Hepatocyte (in vitro differentiated cells): ENCODE data around the gene IZUMO1. TPM values are rescaled to one million over a fixed set of nuclear protein-coding genes. Genes with fewer than 3 reads are reported as not detected.
"Not testable (repeated sequence)": the region's sequence is repeated elsewhere in the genome, so short reads cannot be mapped to it uniquely, and the experiment has no call there.

Experiments used
- DNase-seq: peaks from one replicate; pipeline ENCODE4 v3.0.0-alpha.2; 2016; ENCODE audit warnings: low spot score
- H2AFZ ChIP-seq: fragments of 200-600 bp; sonication (generic); 2 replicates; pipeline ENCODE4 v1.6.0; 2016; ENCODE audit warnings: antibody characterized with exemption, mild to moderate bottlenecking
- H3K27ac ChIP-seq: fragments of 200-600 bp; sonication (generic); 2 replicates; pipeline ENCODE4 v1.5.1; 2016; ENCODE audit warnings: mild to moderate bottlenecking
- H3K27me3 ChIP-seq: fragments of 200-600 bp; sonication (generic); 2 replicates; pipeline ENCODE4 v1.6.1; 2016
- H3K36me3 ChIP-seq: fragments of 200-600 bp; sonication (generic); replicated peaks from 2 replicates; pipeline ENCODE4 v1.5.1; 2016; ENCODE audit warnings: low read depth; ENCODE audit not compliant: insufficient read depth
- H3K4me1 ChIP-seq: fragments of 200-600 bp; sonication (generic); 2 replicates; pipeline ENCODE4 v1.5.1; 2016; ENCODE audit warnings: mild to moderate bottlenecking, moderate library complexity; ENCODE audit not compliant: insufficient read depth
- H3K4me2 ChIP-seq: fragments of 200-600 bp; sonication (generic); 2 replicates; pipeline ENCODE4 v1.6.0; 2016
- H3K4me3 ChIP-seq: fragments of 200-600 bp; sonication (generic); 2 replicates; pipeline ENCODE4 v1.5.1; 2016; ENCODE audit warnings: mild to moderate bottlenecking
- H3K79me2 ChIP-seq: fragments of 200-600 bp; sonication (generic); 2 replicates; pipeline ENCODE4 v1.6.0; 2017; ENCODE audit warnings: mild to moderate bottlenecking
- H3K9me2 ChIP-seq: fragments of 200-600 bp; sonication (generic); replicated peaks from 2 replicates; pipeline ENCODE4 v1.6.0; 2017; ENCODE audit warnings: mild to moderate bottlenecking; ENCODE audit not compliant: insufficient read depth
- H3K9me3 ChIP-seq: fragments of 200-600 bp; sonication (generic); 2 replicates; pipeline ENCODE4 v1.5.1; 2016; ENCODE audit warnings: low read depth, mild to moderate bottlenecking
- H4K20me1 ChIP-seq: fragments of 200-600 bp; sonication (generic); 2 replicates; pipeline ENCODE4 v1.6.0; 2016; ENCODE audit warnings: mild to moderate bottlenecking; ENCODE audit not compliant: insufficient read depth, poor library complexity, severe bottlenecking
- CTCF ChIP-seq: fragments of 200-600 bp; sonication (generic); IDR thresholded peaks from 2 replicates; pipeline ENCODE4 v1.5.1; 2016; ENCODE audit warnings: antibody characterized with exemption, mild to moderate bottlenecking; ENCODE audit not compliant: poor library complexity
- EZH2 ChIP-seq: fragments of 200-600 bp; sonication (generic); IDR thresholded peaks from 2 replicates; pipeline ENCODE4 v1.6.1; 2016; ENCODE audit warnings: antibody characterized with exemption, mild to moderate bottlenecking, borderline replicate concordance
- EZH2phosphoT487 ChIP-seq: fragments of 200-600 bp; sonication (generic); IDR thresholded peaks from one replicate; pipeline ENCODE4 v1.6.1; 2018; ENCODE audit warnings: antibody characterized with exemption, mild to moderate bottlenecking, low read depth, moderate library complexity; ENCODE audit not compliant: unreplicated experiment, severe bottlenecking
- WGBS: methylation state at CpG from one replicate; pipeline ENCODE4 v1.1.6; 2016; ENCODE audit warnings: low lambda C conversion rate; ENCODE audit errors: missing lambda C conversion rate; 5-methylcytosine and 5-hydroxymethylcytosine counted together
- polyA plus RNA-seq: library from polyadenylated mRNA; unstranded; fragments of >200 nt; fragmentation: Nextera tagmentation; extraction: Ambion mirVana; gene quantifications from 2 replicates; pipeline ENCODE4 v1.2.1, GENCODE V29; 2016
- total RNA-seq: library from RNA; depleted of rRNA; stranded (reverse); fragments of >200 nt; gene quantifications from 2 replicates; pipeline ENCODE4 v1.2.3, GENCODE V29; 2014

IZUMO1 gene
- total and polyA plus RNA-seq, 2 experiments from 2014 or later = 0.52 to 0.57 TPM

GRCh38 chr19:48720251-48720612, 26.5 kb downstream of the IZUMO1 start:
- WGBS = 29% methylated on average over 9 of the region's 12 CpGs
- H3K4me2 ChIP-seq = peak overlapping the region; percentile 68
- H3K4me3 ChIP-seq = no peak overlapping the region
- no peaks in the 10 kb centered on the region for H3K9me2 ChIP-seq
- no peak for DNase-seq
- H3K4me1 ChIP-seq = peaks cover 15% of the 10 kb centered on the region
- no peaks in the 10 kb centered on the region for H3K9me3 ChIP-seq
- H3K27ac ChIP-seq = peak overlapping the region; percentile 10
- no peaks in the 10 kb centered on the region for H3K27me3 ChIP-seq
- peaks cover 6% of the 10 kb centered on the region for H3K79me2 ChIP-seq
- H2AFZ ChIP-seq = no peak overlapping the region
- no peaks in the 10 kb centered on the region for H3K36me3 ChIP-seq
- no peaks in the 10 kb centered on the region for H4K20me1 ChIP-seq
- TF ChIP-seq EZH2 (no peak), CTCF (no peak), EZH2phosphoT487 (no peak)

DNA sequence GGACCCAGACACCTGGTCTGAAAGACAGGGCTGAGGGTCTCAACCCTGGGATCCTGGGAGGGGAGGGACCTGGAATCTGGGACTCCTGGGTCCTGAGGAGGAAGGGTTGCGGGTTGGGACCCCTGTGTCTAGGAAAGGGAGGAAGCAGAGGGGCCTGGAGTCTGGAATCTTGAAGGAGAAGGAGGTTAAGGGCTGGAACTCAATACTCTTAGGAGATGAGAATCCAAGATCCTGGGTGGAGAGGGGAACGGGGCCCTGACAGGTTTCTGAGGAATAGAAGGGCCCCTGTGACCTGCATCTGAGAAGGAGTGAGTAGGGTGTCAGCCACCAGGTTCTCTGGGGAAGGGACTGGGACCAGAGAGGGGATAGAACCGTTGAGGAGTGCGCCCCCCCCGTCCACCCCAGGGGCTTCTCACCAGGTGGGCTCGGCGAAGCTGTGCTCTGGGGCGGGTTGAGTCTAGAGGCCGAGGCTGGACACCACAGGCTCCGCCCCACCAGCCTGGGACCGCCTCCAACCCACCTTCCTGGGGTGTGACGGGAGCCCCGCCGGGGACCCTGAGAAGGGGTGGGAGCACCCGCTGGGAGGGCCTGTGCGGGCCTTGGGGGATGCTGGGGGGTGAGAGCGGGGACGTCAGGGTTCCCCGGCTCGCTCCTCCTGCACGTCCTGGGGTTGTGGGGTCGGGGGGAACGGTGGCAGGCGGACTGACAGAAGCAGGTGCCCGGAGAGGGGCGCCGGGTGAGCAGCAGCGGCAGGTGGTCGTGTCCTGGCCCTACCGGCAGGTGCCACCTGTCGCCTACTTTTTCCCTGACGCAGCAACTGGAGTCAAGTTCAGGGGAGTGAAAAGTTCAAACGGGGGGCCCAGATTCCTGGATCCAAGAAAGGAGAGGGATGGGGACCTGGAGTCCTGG, 27.2 kb downstream of the IZUMO1 start, which contains the start of gene MAMSTR:
Gene MAMSTR (minus strand): TSS at position 463 of the 909 bp plus-strand sequence. CDS start 694 bp downstream, outside the sequence.
- Histone ChIP-seq H3K79me2 (peaks cover 9% of the 10 kb centered on the region), H3K36me3 (no peaks in the 10 kb centered on the region), H3K4me1 (peaks cover 18% of the 10 kb centered on the region), H3K9me3 (no peaks in the 10 kb centered on the region), H4K20me1 (no peaks in the 10 kb centered on the region), H3K9me2 (no peaks in the 10 kb centered on the region), H3K4me2 (peak within 1 kb of the TSS; percentile 68), H3K27me3 (no peaks in the 10 kb centered on the region), H3K27ac (peak within 1 kb of the TSS; percentile 10), H2AFZ (no peak within 1 kb of the TSS), H3K4me3 (no peak within 1 kb of the TSS)
- DNase-seq = no peak
- no peak for TF ChIP-seq EZH2
- no peak for TF ChIP-seq EZH2phosphoT487
- TF ChIP-seq CTCF = no peak
- 94% methylated on average over 26 of the region's 33 CpGs for WGBS

DNA sequence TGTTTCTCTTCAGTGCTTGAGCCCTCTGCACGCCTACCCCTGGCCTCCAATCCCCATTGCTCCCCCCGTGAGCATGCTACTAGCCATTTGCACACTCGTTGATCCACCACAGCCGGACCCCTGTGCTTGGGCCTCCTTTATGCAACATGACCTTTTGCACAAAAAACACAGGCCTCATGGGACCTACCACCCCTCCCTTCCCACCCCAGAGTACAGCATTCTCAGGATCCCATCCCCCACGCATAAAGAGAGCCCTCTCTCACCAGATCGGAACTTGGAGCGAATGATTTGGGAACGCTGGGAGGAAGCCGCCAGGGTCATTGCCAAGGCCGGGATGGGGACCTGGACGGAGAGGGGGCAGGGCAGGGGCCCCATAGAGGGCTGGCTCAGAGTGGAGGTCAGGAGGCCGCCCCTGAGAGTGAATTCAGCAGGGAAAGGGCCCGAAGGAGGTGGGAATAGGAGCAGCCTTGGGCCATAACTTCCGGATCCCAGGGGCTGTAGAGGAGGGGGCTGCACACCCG, 27.9 kb downstream of the IZUMO1 start:
- H3K4me2 ChIP-seq = no peak overlapping the region
- H3K4me1 ChIP-seq = peaks cover 18% of the 10 kb centered on the region
- H3K9me2 ChIP-seq = no peaks in the 10 kb centered on the region
- H4K20me1 ChIP-seq = no peaks in the 10 kb centered on the region
- no peak overlapping the region for H3K27ac ChIP-seq
- no peak overlapping the region for H3K4me3 ChIP-seq
- WGBS = 71% methylated on average over 15 of the region's 15 CpGs
- no peak overlapping the region for H2AFZ ChIP-seq
- TF ChIP-seq CTCF (no peak), EZH2 (no peak), EZH2phosphoT487 (no peak)
- DNase-seq = no peak
- H3K9me3 ChIP-seq = no peaks in the 10 kb centered on the region
- H3K79me2 ChIP-seq = peaks cover 9% of the 10 kb centered on the region
- H3K36me3 ChIP-seq = no peaks in the 10 kb centered on the region
- H3K27me3 ChIP-seq = no peaks in the 10 kb centered on the region

DNA sequence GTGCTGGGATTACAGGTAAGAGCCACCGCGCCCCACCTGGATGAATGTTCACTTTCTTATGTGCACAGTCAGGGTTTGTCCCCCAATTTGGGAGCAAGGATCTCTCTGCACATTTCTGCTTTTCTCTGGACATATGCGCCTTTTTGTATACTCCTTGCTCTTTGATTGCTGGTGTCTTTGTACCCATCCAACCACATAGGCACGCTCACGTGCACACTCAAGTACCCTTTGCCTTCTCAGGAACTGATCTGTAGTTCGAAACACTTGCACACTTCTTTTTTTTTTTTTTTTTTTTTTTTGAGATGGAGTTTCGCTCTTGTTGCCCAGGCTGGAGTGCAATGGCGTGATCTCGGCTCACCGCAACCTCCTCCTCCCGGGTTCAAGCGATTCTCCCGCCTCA, 28.6 kb downstream of the IZUMO1 start:
- not testable (repeated sequence) for H3K9me3 ChIP-seq, DNase-seq, H3K4me2 ChIP-seq, H3K4me3 ChIP-seq, H3K27ac ChIP-seq, H3K27me3 ChIP-seq, H2AFZ ChIP-seq, H4K20me1 ChIP-seq, H3K36me3 ChIP-seq, H3K9me2 ChIP-seq
- Histone ChIP-seq H3K79me2 (peaks cover 11% of the 10 kb centered on the region), H3K4me1 (peaks cover 22% of the 10 kb centered on the region)
- WGBS = 97% methylated on average over 12 of the region's 13 CpGs
